H1 (cell line): ENCODE results near the gene ANP32B. TPM values are rescaled to one million over a fixed set of nuclear protein-coding genes. Genes with fewer than 3 reads are reported as not detected.
"Not testable (repeated sequence)": the region's sequence is repeated elsewhere in the genome, so short reads cannot be mapped to it uniquely, and the experiment has no call there.

ENCODE experiments used
- CTCF ChIA-PET: fragments of 300-600 bp; sonication (Branson Sonifier 250); formaldehyde crosslinking; loops from one replicate; lab custom pipeline; 2021; ENCODE audit not compliant: partially characterized antibody; lab: Charles Lee
- POLR2A ChIA-PET: fragments of 300-600 bp; sonication (Branson Sonifier 250); formaldehyde crosslinking; loops from one replicate; lab custom pipeline; 2021; ENCODE audit warnings: inconsistent platforms; ENCODE audit not compliant: partially characterized antibody; lab: Charles Lee
- DNase-seq, 2 experiments: peaks; one replicate each; pipeline versions ENCODE4 v3.0.0 to v3.0.0-alpha.2; 2010 to 2022; ENCODE audit warnings: low spot score in 2 of 2, low read depth in 1 of 2, mixed read lengths in 1 of 2
- FAIRE-seq: peaks from 2 replicates; lab custom pipeline; 2011; peaks lifted over from hg19 to GRCh38; lab: Jason Lieb, UNC
- H2AFZ ChIP-seq: 2 replicates; pipeline ENCODE4 v1.8.1; 2012; ENCODE audit warnings: low read length, inconsistent platforms
- H2AK5ac ChIP-seq: 2 replicates; pipeline ENCODE4 v1.6.1; 2013; ENCODE audit warnings: low read depth, low read length
- H2BK120ac ChIP-seq: replicated peaks from 2 replicates; pipeline ENCODE3; 2013; ENCODE audit warnings: low read depth, low read length, inconsistent platforms
- H2BK12ac ChIP-seq: 2 replicates; pipeline ENCODE4 v1.6.1; 2013; ENCODE audit warnings: low read depth, low read length
- H2BK15ac ChIP-seq: 2 replicates; pipeline ENCODE4 v1.6.1; 2013; ENCODE audit warnings: low read length
- H2BK20ac ChIP-seq: 2 replicates; pipeline ENCODE4 v1.6.1; 2013; ENCODE audit warnings: low read length
- H2BK5ac ChIP-seq: 2 replicates; pipeline ENCODE4 v1.6.1; 2013; ENCODE audit warnings: low read depth, low read length
- H3K14ac ChIP-seq: 2 replicates; pipeline ENCODE4 v1.6.1; 2013; ENCODE audit warnings: inconsistent platforms; ENCODE audit not compliant: insufficient read length
- H3K18ac ChIP-seq: 2 replicates; pipeline ENCODE4 v1.6.1; 2013; ENCODE audit warnings: low read length; ENCODE audit errors: extremely low read depth
- H3K23ac ChIP-seq: 2 replicates; pipeline ENCODE4 v1.6.1; 2013; ENCODE audit warnings: inconsistent platforms; ENCODE audit not compliant: insufficient read length
- H3K23me2 ChIP-seq: 2 replicates; pipeline ENCODE4 v1.6.1; 2013; ENCODE audit warnings: low read depth, low read length
- H3K27ac ChIP-seq: 2 replicates; pipeline ENCODE4 v1.6.1; 2011; ENCODE audit warnings: low read depth, low read length, inconsistent platforms
- H3K27me3 ChIP-seq, 4 experiments: replicated peaks in 1 of 4; 1 replicate in 1 of 4; 2 replicates in 3 of 4; pipeline versions ENCODE4 v1.6.1 to v1.8.1; 2011 to 2013; ENCODE audit warnings: low read length in 3 of 4, mild to moderate bottlenecking in 3 of 4, inconsistent platforms in 2 of 4, mixed read lengths in 2 of 4, moderate library complexity in 1 of 4; ENCODE audit not compliant: control insufficient read depth in 3 of 4, insufficient read depth in 3 of 4; ENCODE audit errors: extremely low read depth in 1 of 4
- H3K36me3 ChIP-seq, 4 experiments: 2 replicates each; pipeline versions ENCODE4 v1.6.1 to v1.8.1; 2011 to 2013; ENCODE audit warnings: mild to moderate bottlenecking in 4 of 4, low read length in 3 of 4, moderate library complexity in 2 of 4, control low read depth in 1 of 4, inconsistent platforms in 1 of 4; ENCODE audit not compliant: insufficient read depth in 4 of 4, control insufficient read depth in 2 of 4
- H3K4ac ChIP-seq: replicated peaks from 2 replicates; pipeline ENCODE3; 2013; ENCODE audit warnings: low read length, low read depth, mixed read lengths, inconsistent platforms; ENCODE audit not compliant: insufficient read length
- H3K4me1 ChIP-seq, 4 experiments: replicated peaks in 1 of 4; 1 replicate in 1 of 4; 2 replicates in 3 of 4; pipeline versions ENCODE4 v1.6.1 to v1.8.1; 2011 to 2013; ENCODE audit warnings: low read length in 3 of 4, inconsistent platforms in 2 of 4, mixed read lengths in 1 of 4; ENCODE audit not compliant: insufficient read depth in 4 of 4, control insufficient read depth in 3 of 4
- H3K4me2 ChIP-seq, 2 experiments: 2 replicates each; pipeline versions ENCODE4 v1.6.1 to v1.8.1; 2011 to 2013; ENCODE audit warnings: low read depth in 2 of 2, low read length in 2 of 2, control low read depth in 1 of 2, inconsistent platforms in 1 of 2, mild to moderate bottlenecking in 1 of 2; ENCODE audit not compliant: insufficient read depth in 1 of 2
- H3K4me3 ChIP-seq, 4 experiments: fragments of 200-600, 300-600 bp in 1 of 4; sonication (generic), shearing (Covaris generic), sonication (Bioruptor Twin) in 1 of 4; 2 replicates each; pipeline versions ENCODE4 v1.5.1 to v1.8.1; 2011 to 2016; ENCODE audit warnings: low read length in 4 of 4, low read depth in 3 of 4, control low read depth in 2 of 4, inconsistent platforms in 2 of 4, mild to moderate bottlenecking in 2 of 4, mixed read lengths in 1 of 4, moderate library complexity in 1 of 4; ENCODE audit not compliant: insufficient read depth in 2 of 4; ENCODE audit errors: extremely low read depth in 1 of 4
- H3K56ac ChIP-seq: replicated peaks from 2 replicates; pipeline ENCODE3; 2013; ENCODE audit warnings: low read depth, mild to moderate bottlenecking, mixed read lengths, low read length, inconsistent platforms; ENCODE audit not compliant: insufficient read length
- H3K79me1 ChIP-seq: 2 replicates; pipeline ENCODE4 v1.6.1; 2013; ENCODE audit warnings: low read depth, low read length, control low read depth
- H3K79me2 ChIP-seq, 2 experiments: 2 replicates each; pipeline versions ENCODE4 v1.6.1 to v1.8.1; 2012 to 2013; ENCODE audit warnings: low read length in 2 of 2, mild to moderate bottlenecking in 2 of 2, inconsistent platforms in 1 of 2; ENCODE audit not compliant: insufficient read depth in 2 of 2, control insufficient read depth in 1 of 2
- H3K9ac ChIP-seq, 4 experiments: replicated peaks in 1 of 4; 1 replicate in 1 of 4; 2 replicates in 3 of 4; pipeline versions ENCODE4 v1.6.1 to v1.8.1; 2011 to 2013; ENCODE audit warnings: low read depth in 3 of 4, low read length in 3 of 4, control low read depth in 2 of 4, mild to moderate bottlenecking in 2 of 4, moderate library complexity in 2 of 4, inconsistent platforms in 1 of 4; ENCODE audit errors: extremely low read depth in 1 of 4
- H3K9me3 ChIP-seq, 2 experiments: 2 replicates each; pipeline versions ENCODE4 v1.6.1 to v1.8.1; 2012 to 2013; ENCODE audit warnings: mild to moderate bottlenecking in 2 of 2, moderate library complexity in 2 of 2, control low read depth in 1 of 2, inconsistent platforms in 1 of 2, low read depth in 1 of 2, low read length in 1 of 2, mixed read lengths in 1 of 2; ENCODE audit not compliant: insufficient read depth in 2 of 2
- H4K20me1 ChIP-seq, 2 experiments: replicated peaks in 1 of 2; 2 replicates each; pipeline versions ENCODE3 to v1.8.1; 2011 to 2013; ENCODE audit warnings: inconsistent platforms in 2 of 2, low read length in 2 of 2, mild to moderate bottlenecking in 1 of 2; ENCODE audit not compliant: insufficient read depth in 2 of 2, control insufficient read depth in 1 of 2
- H4K5ac ChIP-seq: 2 replicates; pipeline ENCODE4 v1.6.1; 2013; ENCODE audit warnings: low read length, low read depth, mixed read lengths, inconsistent platforms; ENCODE audit not compliant: insufficient read length
- H4K8ac ChIP-seq: 2 replicates; pipeline ENCODE4 v1.8.0; 2013; ENCODE audit warnings: mild to moderate bottlenecking, moderate library complexity, low read length, inconsistent platforms; ENCODE audit not compliant: insufficient read depth; ENCODE audit errors: extremely low read depth
- H4K91ac ChIP-seq: replicated peaks from 2 replicates; pipeline ENCODE3; 2013; ENCODE audit warnings: low read length, mixed read lengths, inconsistent platforms; ENCODE audit not compliant: insufficient read length
- CREB1 ChIP-seq: IDR thresholded peaks from 2 replicates; pipeline ENCODE4 v1.6.1; 2012; ENCODE audit warnings: inconsistent platforms
- KDM4A ChIP-seq: IDR thresholded peaks from one replicate; pipeline ENCODE4 v1.7.1; 2012; ENCODE audit warnings: low read depth, mild to moderate bottlenecking, moderate library complexity, low read length, inconsistent platforms; ENCODE audit not compliant: severe bottlenecking
- SIRT6 ChIP-seq: IDR thresholded peaks from one replicate; pipeline ENCODE4 v1.7.1; 2012; ENCODE audit warnings: low read length, inconsistent platforms
- WGBS, 2 experiments: shearing (Covaris generic) in 1 of 2; methylation state at CpG; one replicate each; pipeline versions ENCODE4 v1.1.6 to v1.1.7; 2013 to 2015; ENCODE audit warnings: low lambda C conversion rate in 2 of 2, mixed read lengths in 2 of 2, inconsistent platforms in 1 of 2, low coverage in 1 of 2, missing lambda C conversion rate in 1 of 2; ENCODE audit not compliant: insufficient replicate concordance in 2 of 2, insufficient coverage in 1 of 2, insufficient read length in 1 of 2; ENCODE audit errors: extremely low coverage in 1 of 2, missing lambda C conversion rate in 1 of 2; 5-methylcytosine and 5-hydroxymethylcytosine counted together
- polyA plus RNA-seq, 7 experiments: library from polyadenylated mRNA; depleted of rRNA in 3 of 7; stranded (reverse) in 5 of 7; unstranded in 2 of 7; fragments of >200 nt in 5 of 7; fragments of 200-250 nt in 2 of 7; gene quantifications; 1 replicate in 5 of 7; 2 replicates in 1 of 7; 4 replicates in 1 of 7; pipeline versions ENCODE4 v1.2.1 to v1.2.3, GENCODE V29; 2011 to 2013; ENCODE audit warnings: missing spikeins in 2 of 7, mixed read lengths in 2 of 7
- total RNA-seq: library from RNA; stranded (reverse); fragmentation: NEBNext Ultra II Directional; extraction: Animal tissue kit (Norgen Biotek cat#: 25700); gene quantifications from 2 replicates; pipeline ENCODE4 v1.2.1, GENCODE V29; 2021

ANP32B gene
- total and polyA plus RNA-seq, 2 of the 8 experiments (the other 6 are each of a cell fraction or from before 2014, with no cell fraction given) = 7.6 to 88.1 TPM

- TF ChIP-seq SIRT6 (no peak), CREB1 (no peak), KDM4A (no peak)
Observed at GRCh38 chr9:97975376-97975775, 7.8 kb upstream of the ANP32B start (continued).

- H4K20me1 ChIP-seq = peaks cover 6 to 16% of the 10 kb centered on the region in 2 experiments
- H3K18ac ChIP-seq, H4K8ac ChIP-seq, H3K9ac ChIP-seq, H3K27ac ChIP-seq, H2BK120ac ChIP-seq, H2BK15ac ChIP-seq, CTCF ChIA-PET, H3K79me2 ChIP-seq, H3K4me1 ChIP-seq, H3K36me3 ChIP-seq, H2AK5ac ChIP-seq, H3K23ac ChIP-seq, H4K5ac ChIP-seq, POLR2A ChIA-PET, H3K23me2 ChIP-seq, H3K9me3 ChIP-seq, H2BK5ac ChIP-seq, H2BK20ac ChIP-seq, H2BK12ac ChIP-seq, H3K56ac ChIP-seq, DNase-seq, H3K4me3 ChIP-seq, H3K4me2 ChIP-seq, H3K79me1 ChIP-seq, FAIRE-seq, H3K4ac ChIP-seq, H4K91ac ChIP-seq, H3K14ac ChIP-seq, H2AFZ ChIP-seq: not testable (repeated sequence)
- peaks cover 35 to 75% (median 47%) of the 10 kb centered on the region in 4 experiments for H3K27me3 ChIP-seq
- 95% methylated on average over 10 of the region's 10 CpGs; no CpG with 5 or more reads in 1 of the 2 experiments for WGBS, 2 experiments
Observed at GRCh38 chr9:97976633-97977032, 6.5 kb upstream of the ANP32B start.
